ENCODE data around the gene ZMPSTE24. TPM values are rescaled to one million over a fixed set of nuclear protein-coding genes. Genes with fewer than 3 reads are reported as not detected.
A peak's percentile ranks its signal among the peaks of the same experiment; 100 is the strongest.

Gene ZMPSTE24
- total RNA-seq, 4 donors from 2014 or later = 30.3 to 42.2 (median 34.9) TPM

- Histone ChIP-seq H3K36me3 (peaks cover 54% of the 10 kb centered on the region), H3K4me1 (no peaks in the 10 kb centered on the region), H3K4me3 (no peak overlapping the region), H3K27ac (no peak overlapping the region), H3K27me3 (no peaks in the 10 kb centered on the region), H3K9me3 (no peaks in the 10 kb centered on the region)
- TF ChIP-seq EP300 (IDR thresholded peaks at IDR 0.05) (no peak), CTCF (IDR thresholded peaks at IDR 0.05) (no peak), POLR2AphosphoS5 (IDR thresholded peaks at IDR 0.05) (no peak), POLR2A (IDR thresholded peaks at IDR 0.05) (no peak)
- no peak for DNase-seq (ENCODE audit: low spot score in 2 of 2)
- 97% methylated on average over 3 of the region's 3 CpGs for WGBS
Observed at GRCh38 chr1:40276122-40276521, 18.1 kb downstream of the ZMPSTE24 start.

DNA sequence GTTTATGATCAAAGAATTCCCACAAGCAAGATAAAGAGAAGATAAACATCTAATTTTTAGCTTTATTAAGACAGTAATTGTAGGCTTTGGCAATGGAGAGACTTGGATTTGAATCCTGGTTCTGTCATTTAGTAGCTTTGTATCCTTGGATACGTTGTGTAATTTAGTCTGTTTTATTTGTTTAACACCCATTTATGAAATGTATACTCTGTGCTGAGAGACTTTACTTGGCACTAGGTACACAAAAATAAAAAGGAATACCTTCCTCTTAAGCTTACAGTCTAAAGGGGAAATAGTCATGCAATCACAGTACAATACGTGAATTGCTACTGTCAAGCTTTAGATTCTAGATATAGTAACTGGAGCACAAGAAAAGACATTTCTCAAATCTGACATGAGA is 23.8 kb downstream of the ZMPSTE24 start:
- Histone ChIP-seq H3K27ac (no peak overlapping the region), H3K27me3 (no peaks in the 10 kb centered on the region), H3K36me3 (peaks cover 52% of the 10 kb centered on the region), H3K4me3 (no peak overlapping the region), H3K9me3 (no peaks in the 10 kb centered on the region), H3K4me1 (no peaks in the 10 kb centered on the region)
- 74% methylated on average over 2 of the region's 2 CpGs for WGBS
- TF ChIP-seq CTCF (IDR thresholded peaks at IDR 0.05) = no peak
- no peak for DNase-seq (ENCODE audit: low spot score in 2 of 2)

- Histone ChIP-seq H3K4me3 (no peak overlapping the region), H3K9me3 (no peaks in the 10 kb centered on the region), H3K27me3 (no peaks in the 10 kb centered on the region), H3K36me3 (peaks cover 75% of the 10 kb centered on the region), H3K4me1 (no peaks in the 10 kb centered on the region), H3K27ac (no peak overlapping the region)
- no peak for DNase-seq (ENCODE audit: low spot score in 2 of 2)
- 93% methylated on average over 2 of the region's 2 CpGs for WGBS
- no peak for TF ChIP-seq EP300 (IDR thresholded peaks at IDR 0.05)
- TF ChIP-seq POLR2AphosphoS5 (IDR thresholded peaks at IDR 0.05) = no peak
- no peak for TF ChIP-seq POLR2A (IDR thresholded peaks at IDR 0.05)
- TF ChIP-seq CTCF (IDR thresholded peaks at IDR 0.05) = no peak
Observed at GRCh38 chr1:40291293-40291692, 33.3 kb downstream of the ZMPSTE24 start.

DNA sequence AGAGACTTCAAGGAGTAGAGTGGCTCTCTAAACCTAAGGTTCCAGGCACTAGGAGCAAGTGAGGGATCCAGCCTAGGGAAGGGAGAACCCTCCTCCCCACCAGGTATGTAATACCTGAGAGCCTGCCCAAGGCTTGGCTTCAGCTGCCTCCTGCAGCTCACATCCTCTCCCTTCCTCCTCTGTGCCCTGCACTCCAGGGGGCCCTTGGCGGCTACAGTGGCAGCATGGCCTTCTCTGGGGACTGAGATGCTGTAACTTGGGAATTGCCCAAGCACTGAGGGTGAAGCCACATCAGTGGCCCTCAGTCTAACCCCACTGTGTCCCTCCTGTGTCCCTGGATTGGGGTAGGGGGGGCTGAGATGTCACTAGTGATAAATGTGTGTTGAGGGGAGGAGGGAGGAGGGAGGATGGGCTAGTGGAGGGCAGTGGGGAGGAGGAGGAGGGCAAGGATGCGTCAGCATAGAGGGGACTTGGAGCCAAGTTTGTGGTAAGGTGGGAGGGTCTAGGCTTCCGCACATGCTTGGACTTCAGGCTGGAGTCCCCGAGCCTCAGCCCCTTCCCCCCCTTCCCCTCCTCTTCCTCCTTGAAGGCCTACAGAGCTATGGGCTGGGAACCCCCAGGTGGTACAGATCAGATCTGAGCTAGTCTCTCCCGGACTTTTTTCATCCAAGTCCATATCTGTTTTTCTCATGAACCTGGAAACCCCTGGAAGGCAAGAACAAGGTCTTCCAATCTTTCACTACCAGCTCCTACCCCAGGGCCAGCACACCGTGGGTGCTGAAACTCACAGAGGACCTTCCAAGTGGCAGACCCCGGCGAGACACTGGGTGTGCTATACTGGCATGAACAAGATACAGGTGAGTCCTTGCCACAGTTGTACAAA is 41.6 kb downstream of the ZMPSTE24 start:
- no peaks in the 10 kb centered on the region for H3K9me3 ChIP-seq
- 54% methylated on average over 8 of the region's 8 CpGs for WGBS
- peaks cover 3% of the 10 kb centered on the region for H3K4me1 ChIP-seq
- peak in 1 of 2 donors; percentile 54 for DNase-seq (ENCODE audit: low spot score in 2 of 2)
- TF ChIP-seq POLR2A (IDR thresholded peaks at IDR 0.05) = no peak
- TF ChIP-seq POLR2AphosphoS5 (IDR thresholded peaks at IDR 0.05) = no peak
- TF ChIP-seq EP300 (IDR thresholded peaks at IDR 0.05) = no peak
- no peak for TF ChIP-seq CTCF (IDR thresholded peaks at IDR 0.05)
- no peak overlapping the region for H3K4me3 ChIP-seq
- peaks cover 10% of the 10 kb centered on the region for H3K27me3 ChIP-seq
- no peak overlapping the region for H3K27ac ChIP-seq
- peaks cover 2% of the 10 kb centered on the region for H3K36me3 ChIP-seq

- Histone ChIP-seq H3K36me3 (no peaks in the 10 kb centered on the region), H3K27me3 (peaks cover 10% of the 10 kb centered on the region), H3K4me3 (no peak overlapping the region), H3K9me3 (no peaks in the 10 kb centered on the region), H3K4me1 (peaks cover 3% of the 10 kb centered on the region), H3K27ac (no peak overlapping the region)
- no peak for DNase-seq (ENCODE audit: low spot score in 2 of 2)
- WGBS = 89% methylated on average over 1 of the region's 1 CpG
- no peak for TF ChIP-seq EP300 (IDR thresholded peaks at IDR 0.05)
- TF ChIP-seq POLR2AphosphoS5 (IDR thresholded peaks at IDR 0.05) = no peak
- TF ChIP-seq CTCF (IDR thresholded peaks at IDR 0.05) = no peak
- no peak for TF ChIP-seq POLR2A (IDR thresholded peaks at IDR 0.05)
Observed at GRCh38 chr1:40300249-40300567, 42.2 kb downstream of the ZMPSTE24 start.
